ENCODE measurements around the gene TMED5. TPM values are rescaled to one million over a fixed set of nuclear protein-coding genes. Genes with fewer than 3 reads are reported as not detected.

The TMED5 gene
- polyA plus RNA-seq, 1 of the 3 experiments (the other 2 are of a cell fraction): 24.2 TPM

DNA sequence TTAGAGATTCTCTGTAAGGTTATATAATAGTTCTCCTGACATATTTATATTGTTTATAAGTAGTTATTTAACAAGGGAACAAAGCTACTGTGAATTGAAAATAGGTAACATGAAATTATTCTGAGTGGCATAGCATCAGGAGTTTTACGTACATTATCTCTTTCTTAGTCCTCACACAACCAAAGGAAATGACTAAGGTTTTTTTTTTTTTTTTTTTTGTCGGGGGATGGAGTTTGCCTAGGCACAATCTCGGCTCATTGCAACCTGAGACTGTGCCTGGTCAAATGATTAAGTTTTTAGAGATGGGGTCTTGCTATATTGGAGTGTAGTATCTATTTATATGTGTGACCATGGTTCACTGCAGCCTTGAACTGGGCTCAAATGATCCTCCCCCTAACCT is 24.9 kb downstream of the TMED5 start (continued):
- TF ChIP-seq, protein P1, sequence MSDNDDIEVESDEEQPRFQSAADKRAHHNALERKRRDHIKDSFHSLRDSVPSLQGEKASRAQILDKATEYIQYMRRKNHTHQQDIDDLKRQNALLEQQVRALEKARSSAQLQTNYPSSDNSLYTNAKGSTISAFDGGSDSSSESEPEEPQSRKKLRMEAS (IDR thresholded peaks at IDR 0.05; ENCODE audit: low read depth): no peak

DNA sequence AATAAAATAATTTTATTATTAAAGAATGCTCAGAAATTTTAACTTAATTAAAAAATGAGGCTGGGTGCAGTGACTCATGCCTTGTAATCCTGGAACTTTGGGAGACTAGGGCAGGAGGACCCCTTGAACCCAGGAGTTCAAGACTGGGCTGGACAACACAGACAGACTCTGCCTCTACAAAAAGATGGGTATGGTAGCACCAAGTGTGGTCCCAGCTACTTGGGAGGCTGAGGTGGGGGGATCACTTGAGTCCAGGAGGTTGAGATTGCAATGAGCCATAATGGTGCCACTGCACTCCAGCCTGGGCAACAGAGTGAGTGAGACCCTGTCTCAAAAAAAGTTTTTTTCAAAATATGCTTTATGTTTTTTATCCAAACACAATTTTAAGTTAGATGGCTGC is 25.3 kb downstream of the TMED5 start:
- H2AFZ ChIP-seq (ENCODE audit: low read depth): no peak overlapping the region
- no peak overlapping the region for H3K4me2 ChIP-seq
- H3K9me2 ChIP-seq: no peaks in the 10 kb centered on the region
- H3K36me3 ChIP-seq (replicated peaks in 1 of 2; ENCODE audit: control insufficient read depth in 1 of 2, insufficient read depth in 2 of 2, low read length in 1 of 2): peaks cover 58 to 69% of the 10 kb centered on the region in 2 experiments
- H3K27me3 ChIP-seq (ENCODE audit: insufficient read depth): no peaks in the 10 kb centered on the region
- ChIA-PET POLR2A (no interaction called here), CTCF (interaction anchor here (1.5 kb wide), 1 partner anchor 19 kb away, joined by 3 read pairs; no protein-coding TSS in a partner anchor)
- peaks cover 58% of the 10 kb centered on the region; the same call in 1 of the 2 replicates for H3K79me2 ChIP-seq (ENCODE audit: insufficient read depth)
- DNase-seq: no peak
- H4K20me1 ChIP-seq (ENCODE audit: insufficient read depth): no peaks in the 10 kb centered on the region
- H3K4me3 ChIP-seq (ENCODE audit: low read depth in 2 of 2, low read length in 1 of 2): no peak overlapping the region
- no peak overlapping the region for H3K27ac ChIP-seq (ENCODE audit: low read depth in 2 of 2, low read length in 1 of 2)
- TF ChIP-seq YY1 (IDR thresholded peaks at IDR 0.05; ENCODE audit: low read depth) (no peak), RAD21 (IDR thresholded peaks at IDR 0.05; ENCODE audit: low read length) (no peak), MXI1 (IDR thresholded peaks at IDR 0.05; ENCODE audit: low read depth, low read length) (no peak), ELF1 (IDR thresholded peaks at IDR 0.05) (no peak), MEF2A (IDR thresholded peaks at IDR 0.05; ENCODE audit: borderline replicate concordance, low read depth) (no peak), RXRA (IDR thresholded peaks at IDR 0.05; ENCODE audit: borderline replicate concordance, low read depth) (no peak), FOXM1 (IDR thresholded peaks at IDR 0.05; ENCODE audit: low read depth) (no peak), GATA2 (CRISPR knock-in tag; IDR thresholded peaks at IDR 0.05) (no peak), SMC3 (IDR thresholded peaks at IDR 0.05; ENCODE audit: low read depth, low read length) (no peak), TEAD4 (IDR thresholded peaks at IDR 0.05; ENCODE audit: borderline replicate concordance, insufficient read depth) (no peak), SIN3A (IDR thresholded peaks at IDR 0.05; ENCODE audit: borderline replicate concordance, low read depth, low read length) (no peak), POLR2AphosphoS5 (IDR thresholded peaks at IDR 0.05; ENCODE audit: low read depth, low read length) (no peak), JUND (IDR thresholded peaks at IDR 0.05) (no peak)
- TF ChIP-seq, protein P1 (IDR thresholded peaks at IDR 0.05; ENCODE audit: low read depth): no peak
- TF ChIP-seq, protein P2, sequence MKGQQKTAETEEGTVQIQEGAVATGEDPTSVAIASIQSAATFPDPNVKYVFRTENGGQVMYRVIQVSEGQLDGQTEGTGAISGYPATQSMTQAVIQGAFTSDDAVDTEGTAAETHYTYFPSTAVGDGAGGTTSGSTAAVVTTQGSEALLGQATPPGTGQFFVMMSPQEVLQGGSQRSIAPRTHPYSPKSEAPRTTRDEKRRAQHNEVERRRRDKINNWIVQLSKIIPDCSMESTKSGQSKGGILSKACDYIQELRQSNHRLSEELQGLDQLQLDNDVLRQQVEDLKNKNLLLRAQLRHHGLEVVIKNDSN (IDR thresholded peaks at IDR 0.05; ENCODE audit: borderline replicate concordance, low read depth): no peak
- TF ChIP-seq, protein P3, sequence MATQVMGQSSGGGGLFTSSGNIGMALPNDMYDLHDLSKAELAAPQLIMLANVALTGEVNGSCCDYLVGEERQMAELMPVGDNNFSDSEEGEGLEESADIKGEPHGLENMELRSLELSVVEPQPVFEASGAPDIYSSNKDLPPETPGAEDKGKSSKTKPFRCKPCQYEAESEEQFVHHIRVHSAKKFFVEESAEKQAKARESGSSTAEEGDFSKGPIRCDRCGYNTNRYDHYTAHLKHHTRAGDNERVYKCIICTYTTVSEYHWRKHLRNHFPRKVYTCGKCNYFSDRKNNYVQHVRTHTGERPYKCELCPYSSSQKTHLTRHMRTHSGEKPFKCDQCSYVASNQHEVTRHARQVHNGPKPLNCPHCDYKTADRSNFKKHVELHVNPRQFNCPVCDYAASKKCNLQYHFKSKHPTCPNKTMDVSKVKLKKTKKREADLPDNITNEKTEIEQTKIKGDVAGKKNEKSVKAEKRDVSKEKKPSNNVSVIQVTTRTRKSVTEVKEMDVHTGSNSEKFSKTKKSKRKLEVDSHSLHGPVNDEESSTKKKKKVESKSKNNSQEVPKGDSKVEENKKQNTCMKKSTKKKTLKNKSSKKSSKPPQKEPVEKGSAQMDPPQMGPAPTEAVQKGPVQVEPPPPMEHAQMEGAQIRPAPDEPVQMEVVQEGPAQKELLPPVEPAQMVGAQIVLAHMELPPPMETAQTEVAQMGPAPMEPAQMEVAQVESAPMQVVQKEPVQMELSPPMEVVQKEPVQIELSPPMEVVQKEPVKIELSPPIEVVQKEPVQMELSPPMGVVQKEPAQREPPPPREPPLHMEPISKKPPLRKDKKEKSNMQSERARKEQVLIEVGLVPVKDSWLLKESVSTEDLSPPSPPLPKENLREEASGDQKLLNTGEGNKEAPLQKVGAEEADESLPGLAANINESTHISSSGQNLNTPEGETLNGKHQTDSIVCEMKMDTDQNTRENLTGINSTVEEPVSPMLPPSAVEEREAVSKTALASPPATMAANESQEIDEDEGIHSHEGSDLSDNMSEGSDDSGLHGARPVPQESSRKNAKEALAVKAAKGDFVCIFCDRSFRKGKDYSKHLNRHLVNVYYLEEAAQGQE (IDR thresholded peaks at IDR 0.05; ENCODE audit: low read depth, low read length): no peak
- TF ChIP-seq, protein P4, sequence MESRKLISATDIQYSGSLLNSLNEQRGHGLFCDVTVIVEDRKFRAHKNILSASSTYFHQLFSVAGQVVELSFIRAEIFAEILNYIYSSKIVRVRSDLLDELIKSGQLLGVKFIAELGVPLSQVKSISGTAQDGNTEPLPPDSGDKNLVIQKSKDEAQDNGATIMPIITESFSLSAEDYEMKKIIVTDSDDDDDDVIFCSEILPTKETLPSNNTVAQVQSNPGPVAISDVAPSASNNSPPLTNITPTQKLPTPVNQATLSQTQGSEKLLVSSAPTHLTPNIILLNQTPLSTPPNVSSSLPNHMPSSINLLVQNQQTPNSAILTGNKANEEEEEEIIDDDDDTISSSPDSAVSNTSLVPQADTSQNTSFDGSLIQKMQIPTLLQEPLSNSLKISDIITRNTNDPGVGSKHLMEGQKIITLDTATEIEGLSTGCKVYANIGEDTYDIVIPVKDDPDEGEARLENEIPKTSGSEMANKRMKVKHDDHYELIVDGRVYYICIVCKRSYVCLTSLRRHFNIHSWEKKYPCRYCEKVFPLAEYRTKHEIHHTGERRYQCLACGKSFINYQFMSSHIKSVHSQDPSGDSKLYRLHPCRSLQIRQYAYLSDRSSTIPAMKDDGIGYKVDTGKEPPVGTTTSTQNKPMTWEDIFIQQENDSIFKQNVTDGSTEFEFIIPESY (IDR thresholded peaks at IDR 0.05; ENCODE audit: borderline replicate concordance, low read depth): no peak
- TF ChIP-seq, protein P5, sequence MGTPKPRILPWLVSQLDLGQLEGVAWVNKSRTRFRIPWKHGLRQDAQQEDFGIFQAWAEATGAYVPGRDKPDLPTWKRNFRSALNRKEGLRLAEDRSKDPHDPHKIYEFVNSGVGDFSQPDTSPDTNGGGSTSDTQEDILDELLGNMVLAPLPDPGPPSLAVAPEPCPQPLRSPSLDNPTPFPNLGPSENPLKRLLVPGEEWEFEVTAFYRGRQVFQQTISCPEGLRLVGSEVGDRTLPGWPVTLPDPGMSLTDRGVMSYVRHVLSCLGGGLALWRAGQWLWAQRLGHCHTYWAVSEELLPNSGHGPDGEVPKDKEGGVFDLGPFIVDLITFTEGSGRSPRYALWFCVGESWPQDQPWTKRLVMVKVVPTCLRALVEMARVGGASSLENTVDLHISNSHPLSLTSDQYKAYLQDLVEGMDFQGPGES (IDR thresholded peaks at IDR 0.05; ENCODE audit: low read depth, low read length): no peak
- H3K9me3 ChIP-seq: no peaks in the 10 kb centered on the region
- H3F3A ChIP-seq (replicated peaks; ENCODE audit: insufficient read depth): peaks cover 26% of the 10 kb centered on the region
- no peaks in the 10 kb centered on the region for H3K4me1 ChIP-seq (ENCODE audit: control insufficient read depth in 1 of 2, insufficient read depth in 2 of 2, low read depth in 1 of 2, low read length in 1 of 2)
- H3K9ac ChIP-seq: no peak overlapping the region
